SW480 (cell line): ENCODE results near the gene BCAS3.

Experiments used
- DNase-seq: peaks from one replicate; pipeline ENCODE4 v3.0.0-alpha.2; 2016; ENCODE audit warnings: low spot score

The BCAS3 gene

DNA sequence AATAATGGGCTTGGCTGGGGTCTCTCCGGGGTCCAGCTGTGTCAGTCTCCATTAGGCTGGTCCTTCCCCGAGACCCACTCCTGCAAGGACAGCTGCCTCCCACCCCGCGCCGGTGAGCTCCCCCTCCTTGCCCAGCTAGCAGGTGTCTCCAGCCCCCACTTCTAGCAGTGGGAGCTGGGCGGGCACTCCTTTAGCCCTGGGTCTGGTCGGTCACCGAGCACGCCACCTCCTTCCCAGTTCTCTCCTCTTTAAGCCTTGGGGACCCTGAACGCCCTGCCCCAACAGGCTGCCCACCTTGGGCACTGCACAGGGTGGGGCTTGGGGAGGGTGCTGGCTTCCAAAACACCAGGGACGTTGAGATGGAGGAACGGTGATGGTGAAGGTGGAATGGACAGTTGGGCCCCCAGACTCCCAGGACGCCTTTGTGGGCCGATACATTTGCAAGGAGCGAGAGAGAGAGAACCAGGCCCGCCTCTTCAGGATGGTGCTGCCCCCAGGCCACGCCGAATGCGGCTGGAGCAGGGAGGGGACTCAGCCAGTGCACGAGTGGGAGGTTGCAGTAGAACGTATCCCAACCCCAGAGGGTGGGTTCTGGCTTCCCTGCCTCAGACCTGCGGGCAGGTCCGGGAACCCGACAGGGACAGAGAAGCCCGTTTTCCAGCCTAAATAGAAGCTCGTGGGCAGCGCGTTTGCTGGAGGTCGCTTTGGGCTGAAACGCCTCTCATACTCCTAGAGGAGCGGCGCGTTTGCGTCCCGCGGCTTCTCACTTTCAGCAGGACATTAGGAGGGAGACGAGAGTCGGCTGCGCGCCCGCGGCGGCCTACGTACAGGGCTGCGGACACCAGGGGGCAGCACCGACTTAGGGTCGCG is 732.7 kb downstream of the BCAS3 start:
- DNase-seq, result no peak

DNA sequence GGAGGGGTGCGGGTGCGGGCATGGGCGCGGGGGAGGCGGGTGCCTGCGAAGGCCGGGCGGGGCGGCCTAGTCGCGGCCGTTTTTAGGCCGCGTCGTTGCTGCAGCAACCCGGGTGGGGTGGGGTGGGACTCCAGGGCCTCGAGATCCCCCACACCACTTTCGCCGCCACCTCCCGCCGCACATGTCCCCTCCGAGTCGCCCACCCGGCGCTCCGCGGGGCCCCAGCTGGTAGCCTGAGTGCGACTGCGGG is 733.3 kb downstream of the BCAS3 start:
- no peak for DNase-seq

DNA sequence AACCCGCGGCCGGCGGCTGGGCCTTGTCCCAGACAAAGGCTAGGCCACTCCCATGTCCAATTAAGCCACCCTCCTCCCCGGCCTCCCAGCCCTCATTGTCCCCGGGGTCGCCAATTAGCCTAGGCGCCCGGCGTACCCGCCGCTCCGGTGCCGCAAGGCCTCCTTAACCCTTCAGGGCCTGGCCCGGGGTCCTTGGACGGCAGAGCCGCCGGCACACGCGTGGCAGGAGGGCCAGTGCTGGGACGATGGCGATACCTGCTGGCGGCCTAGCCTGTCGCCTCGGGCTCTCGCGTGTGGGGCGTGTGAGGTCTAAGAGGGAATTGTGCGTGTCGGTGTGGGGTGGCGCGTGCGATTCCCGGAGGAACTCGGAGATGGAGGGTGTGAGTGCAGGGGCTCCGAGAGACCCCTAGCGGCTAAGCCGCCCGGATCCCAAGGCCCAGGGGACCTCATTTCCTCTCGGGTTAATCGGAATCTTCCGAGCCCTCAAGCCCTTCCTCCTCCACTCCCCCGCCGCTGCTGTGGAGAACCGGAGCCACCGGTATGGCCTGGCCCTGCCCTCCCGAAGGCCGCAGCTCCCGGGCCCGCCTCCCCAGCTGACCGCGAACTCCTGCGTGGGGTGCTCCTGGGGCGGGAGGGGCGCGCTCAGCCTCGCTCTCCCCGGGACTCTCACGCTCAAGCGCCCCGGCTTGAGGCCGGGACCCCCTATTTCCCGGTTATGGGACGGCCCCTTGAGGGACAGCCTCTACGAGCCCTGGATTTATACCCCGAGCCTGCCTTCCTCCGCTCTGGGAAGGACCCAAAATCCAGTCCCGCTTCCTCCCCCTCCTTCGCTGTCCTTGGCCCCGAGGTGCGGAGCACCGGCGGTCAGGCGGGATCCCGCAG is 733.9 kb downstream of the BCAS3 start:
- DNase-seq, result peak; percentile 71

DNA sequence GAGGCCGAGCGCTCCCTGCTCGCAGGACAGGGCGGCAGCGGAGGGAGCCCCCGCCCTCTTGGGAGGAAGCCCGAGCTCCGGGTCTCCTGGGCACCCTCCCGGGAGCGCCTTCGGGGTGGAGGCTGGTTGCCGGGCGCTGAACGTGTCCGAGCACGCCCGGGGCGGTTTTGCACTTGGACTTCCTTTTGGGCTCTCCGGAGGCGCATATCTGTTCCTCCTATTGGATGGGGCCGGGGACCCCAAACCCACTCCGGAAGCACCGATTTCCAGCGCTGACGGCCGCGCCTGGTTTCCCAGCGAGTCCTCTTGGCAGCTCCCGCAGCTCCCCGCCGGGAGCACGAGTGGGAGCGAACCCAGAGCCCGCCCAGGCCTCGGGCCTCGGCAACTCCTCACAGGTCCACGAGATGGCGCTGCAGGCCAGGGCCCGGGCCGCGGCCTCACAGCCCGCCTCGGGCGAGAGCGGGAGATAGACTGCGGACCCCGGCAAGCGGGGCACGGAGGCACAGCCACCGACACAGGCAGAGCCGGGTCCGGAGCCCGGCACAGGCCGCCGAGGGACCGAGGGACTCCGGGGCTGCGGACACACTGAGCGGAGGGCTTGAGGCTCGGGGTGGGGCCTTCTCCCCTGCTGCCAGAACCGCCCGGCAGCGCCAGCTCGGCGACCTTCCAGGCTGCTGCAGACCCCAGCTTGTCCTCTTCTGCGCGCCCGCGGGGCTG is 734.6 kb downstream of the BCAS3 start:
- peak; percentile 81 for DNase-seq

DNA sequence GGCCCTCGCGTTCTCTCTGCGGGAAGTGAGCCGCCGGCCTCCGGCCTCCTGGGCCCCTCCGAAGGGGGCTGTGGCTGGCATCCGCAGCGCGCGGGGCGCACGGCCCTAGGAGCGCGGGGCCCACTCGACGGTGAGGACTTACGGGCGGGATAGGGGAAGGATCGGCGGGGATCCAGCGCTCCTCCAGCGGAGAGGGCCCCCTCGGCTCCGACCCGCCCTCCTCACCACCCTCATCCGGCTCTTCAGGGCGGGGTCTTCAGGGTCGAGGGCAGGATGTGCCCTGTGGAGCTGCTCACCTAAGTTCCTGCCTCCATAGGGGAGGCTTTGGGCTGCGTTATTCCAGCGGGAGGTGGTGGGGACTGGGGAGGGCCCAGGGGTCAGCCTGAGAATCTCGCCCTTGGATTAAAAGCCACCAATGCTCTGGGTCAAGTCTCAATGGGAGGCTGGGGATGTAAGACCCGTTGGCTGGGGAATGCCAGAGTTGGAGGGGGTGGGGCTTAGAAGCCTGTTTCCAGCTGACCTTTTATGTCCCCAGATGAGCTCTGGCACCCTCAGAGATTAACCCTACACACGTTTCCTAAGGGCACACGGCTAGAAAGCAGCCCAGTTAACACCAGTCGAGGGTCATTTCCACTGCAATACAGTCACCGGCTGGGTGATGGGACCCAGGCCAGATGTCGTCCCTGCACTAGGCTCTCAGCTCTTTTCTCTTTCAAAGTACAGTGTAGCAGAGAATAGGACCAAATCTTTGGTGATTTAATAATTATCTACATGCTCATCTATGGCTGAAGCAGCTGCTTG is 735.4 kb downstream of the BCAS3 start:
- DNase-seq, result peak; percentile 8

DNA sequence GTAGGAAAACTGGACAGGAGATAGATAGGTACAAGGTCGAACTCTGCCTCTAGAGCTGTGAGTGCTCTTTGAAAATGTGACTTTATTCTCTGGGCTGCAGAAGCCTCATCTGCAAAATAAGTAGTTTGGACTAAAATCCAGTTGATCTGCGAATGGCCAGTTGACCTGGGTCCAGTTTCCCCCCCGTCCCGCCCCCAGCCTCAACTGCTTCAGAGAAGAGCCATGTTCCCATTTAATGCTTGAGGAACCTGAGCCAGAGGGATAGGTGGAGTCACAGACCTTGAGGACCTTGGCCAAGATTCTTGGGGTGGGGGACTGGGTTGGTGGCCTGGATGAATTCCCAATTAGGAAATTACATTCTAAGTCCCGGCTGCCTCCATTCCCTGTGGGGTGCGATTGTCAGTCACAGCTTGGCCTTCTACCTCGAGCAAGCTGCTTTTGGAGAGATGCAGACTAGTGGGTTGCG is 736.0 kb downstream of the BCAS3 start:
- DNase-seq, result no peak

DNA sequence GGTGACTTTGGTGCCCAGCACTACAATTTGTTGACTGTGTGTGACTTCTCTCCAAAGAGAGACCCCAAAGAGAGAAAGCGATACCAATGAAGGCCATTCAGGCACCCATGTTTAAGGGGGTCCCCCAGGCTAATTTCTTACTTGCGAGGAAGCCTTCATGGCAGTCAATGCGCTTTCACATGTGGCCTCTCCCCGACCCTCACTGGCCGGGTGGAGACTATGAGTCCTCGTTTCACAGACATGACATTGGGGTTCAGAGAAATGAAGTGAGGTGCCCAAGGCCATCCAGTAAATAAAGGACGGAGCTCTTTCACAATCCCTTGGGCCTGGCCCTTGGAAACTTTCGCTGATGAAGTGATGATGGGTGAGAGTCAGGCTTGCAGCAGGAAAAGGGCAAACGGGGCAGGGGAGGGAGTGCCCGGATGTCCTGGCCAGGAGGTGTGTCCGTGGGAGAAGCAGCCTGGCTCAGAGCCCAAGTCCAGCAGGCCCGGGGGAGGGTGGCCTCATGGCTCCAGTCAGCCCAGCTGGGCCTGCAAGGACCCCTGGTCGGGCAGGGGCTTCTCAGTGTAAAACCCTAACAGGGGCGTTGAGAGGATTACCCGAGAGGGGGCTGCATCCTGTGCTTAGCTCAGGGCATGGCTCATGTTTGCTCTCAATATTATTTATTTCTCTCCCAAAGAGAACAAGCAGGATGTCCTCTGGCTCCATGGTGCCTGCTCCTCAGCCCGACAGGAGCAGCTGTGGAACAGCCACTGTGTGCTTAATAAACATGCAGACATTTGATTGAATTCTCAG is 736.7 kb downstream of the BCAS3 start:
- DNase-seq, result no peak

DNA sequence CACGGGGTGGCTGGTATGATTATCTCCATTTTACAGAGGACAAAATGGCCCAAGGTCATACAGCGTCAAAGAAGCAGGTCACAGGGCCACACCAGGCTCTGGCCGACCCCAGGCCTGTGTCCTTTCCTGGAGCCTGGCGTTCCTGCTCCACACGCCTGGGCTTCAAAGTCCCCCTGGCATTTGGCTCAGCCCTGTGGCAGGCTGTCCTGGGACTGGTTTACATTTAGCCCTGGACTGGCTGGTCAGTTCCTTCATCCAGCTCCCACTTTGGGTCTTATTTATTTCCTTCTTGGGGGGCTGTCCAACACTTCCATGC is 737.2 kb downstream of the BCAS3 start:
- no peak for DNase-seq

DNA sequence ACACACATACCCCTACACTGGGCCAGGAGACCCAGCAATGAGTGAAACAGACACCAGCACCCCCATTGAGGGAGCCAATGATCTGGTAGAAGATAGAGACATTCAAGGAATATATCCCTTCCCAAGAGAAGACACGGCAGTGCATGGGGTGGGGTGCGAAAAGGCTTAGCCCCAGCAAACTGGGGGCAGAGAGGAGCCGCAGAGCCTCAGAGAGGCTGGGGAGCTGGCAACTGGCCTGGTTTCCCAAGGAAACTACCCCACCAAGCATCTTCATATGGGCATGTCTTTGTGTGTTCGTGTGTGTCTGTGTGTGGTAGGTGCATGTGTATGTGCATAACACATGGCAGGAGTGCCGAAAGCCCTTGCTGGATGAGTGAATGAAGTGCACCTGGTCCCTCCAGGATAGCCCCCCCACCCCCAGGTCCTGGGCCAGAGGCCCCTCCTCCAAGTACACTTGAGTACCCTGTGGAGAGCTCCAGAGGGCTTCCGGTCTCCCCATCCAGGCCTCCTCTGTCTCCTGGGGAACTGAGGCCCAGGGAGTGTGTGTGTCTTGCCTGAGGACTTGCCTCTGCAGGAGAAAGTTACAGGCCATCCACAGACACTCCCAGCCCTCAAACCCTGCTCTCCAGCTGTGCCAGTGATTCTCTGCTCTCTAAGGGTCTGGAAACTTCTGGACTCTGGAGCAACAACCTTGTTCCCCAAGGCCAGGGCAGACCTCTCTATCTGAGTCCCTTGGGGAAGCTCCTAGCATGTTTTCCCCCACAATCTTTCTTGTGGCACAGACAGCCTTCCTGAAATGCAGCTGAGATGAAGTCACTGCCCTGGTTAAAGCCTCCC is 737.9 kb downstream of the BCAS3 start:
- no peak for DNase-seq

DNA sequence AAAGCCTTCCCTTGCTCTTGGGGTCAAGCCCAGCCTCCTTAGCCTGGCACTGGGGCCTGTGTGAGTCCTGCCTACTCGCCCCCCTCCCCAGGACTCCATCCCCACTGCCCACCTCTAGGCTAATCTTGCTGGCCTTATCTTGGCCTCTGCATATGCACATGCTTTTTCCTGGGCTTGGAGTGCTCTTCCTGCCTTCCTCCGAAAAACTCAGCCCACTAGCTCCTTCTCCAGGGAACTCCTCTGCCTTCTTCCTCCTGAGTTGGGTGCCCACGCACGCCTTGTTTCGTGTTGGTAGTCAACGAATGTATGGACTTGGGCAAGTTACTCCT is 738.5 kb downstream of the BCAS3 start:
- DNase-seq, result no peak

DNA sequence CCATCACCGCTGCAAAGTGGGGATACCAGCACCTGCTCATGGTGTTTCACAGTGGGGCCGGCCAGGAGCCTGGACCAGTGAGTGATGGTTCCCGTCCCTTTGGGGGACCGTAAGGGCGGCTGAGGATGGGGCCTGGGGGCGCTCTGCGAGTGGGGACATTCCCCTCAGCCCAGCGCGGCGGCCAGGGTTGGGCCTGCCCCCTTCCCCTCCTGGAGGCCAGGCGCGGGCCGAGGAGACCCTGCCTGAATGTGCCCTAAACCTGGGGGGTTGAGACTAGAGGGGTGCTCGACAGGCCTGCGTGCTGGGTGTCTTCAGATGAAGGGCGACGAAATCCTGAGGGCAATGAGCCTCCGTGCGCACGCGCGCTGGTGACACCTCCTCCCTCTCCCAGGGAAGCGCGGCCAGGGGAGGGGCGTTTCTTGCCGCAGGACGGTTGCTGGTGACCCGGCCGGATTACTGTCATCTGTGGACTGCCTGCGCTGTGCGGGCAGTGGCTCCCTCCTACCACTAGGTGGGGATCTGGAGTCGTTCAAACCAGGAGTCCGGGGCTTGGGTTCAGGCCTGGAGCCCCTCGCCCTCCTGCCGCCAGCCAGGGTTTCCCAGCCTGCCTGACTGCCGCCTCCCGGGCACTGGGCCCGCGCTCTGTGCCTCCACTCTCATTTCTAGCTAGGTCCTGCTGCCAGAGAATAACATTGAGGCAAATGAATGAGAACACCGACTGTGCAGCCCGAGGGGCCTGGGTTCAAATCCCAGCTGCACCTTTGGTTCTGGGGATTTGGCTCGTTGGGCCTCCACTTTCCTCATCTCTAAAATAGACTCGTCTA is 739.1 kb downstream of the BCAS3 start:
- peak; percentile 85 for DNase-seq

DNA sequence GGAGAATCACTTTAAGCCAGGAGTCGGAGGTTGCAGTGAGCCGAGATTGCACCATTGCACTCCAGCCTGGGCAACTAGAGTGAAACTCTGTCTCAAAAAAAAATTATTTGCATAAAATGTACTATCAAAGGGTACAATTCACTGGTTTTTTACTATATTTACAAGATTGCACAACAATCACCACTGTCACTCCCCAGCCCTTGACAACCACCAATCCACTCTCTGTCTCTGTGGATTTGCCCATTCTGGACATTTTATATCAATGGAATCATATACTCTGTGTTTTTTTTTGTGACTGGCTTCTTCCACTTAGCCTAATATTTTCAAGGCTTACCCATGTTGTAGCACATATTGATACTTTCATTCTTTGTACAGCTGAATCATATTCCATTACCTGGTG is 740.8 kb downstream of the BCAS3 start:
- DNase-seq, result no peak

DNA sequence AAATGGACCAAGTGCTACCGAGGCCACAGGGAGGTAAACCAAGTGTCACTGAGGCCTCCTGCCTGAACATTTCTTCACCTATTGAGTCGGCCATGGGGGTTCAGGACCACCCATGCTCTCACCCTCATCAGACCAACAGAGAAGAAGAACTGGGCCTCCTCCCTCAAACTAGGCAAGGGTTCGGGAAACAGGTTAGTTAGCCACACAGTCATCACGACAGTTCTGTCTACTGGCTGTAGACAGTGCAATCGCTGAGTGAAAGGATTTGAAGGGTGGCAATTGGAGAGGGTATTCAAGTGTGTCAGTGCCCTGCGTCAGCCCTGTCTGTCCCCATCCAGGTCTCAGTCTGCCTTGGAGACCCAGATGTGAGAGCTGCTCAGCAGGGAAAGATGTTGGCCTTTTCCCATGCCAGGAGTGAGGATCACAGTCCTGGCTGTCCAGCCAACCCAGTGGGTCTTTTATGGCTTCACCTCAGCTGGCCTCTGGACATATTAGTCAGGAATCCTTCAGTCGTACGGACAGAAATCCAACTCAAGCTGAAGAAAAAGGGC is 741.9 kb downstream of the BCAS3 start:
- DNase-seq, result no peak

DNA sequence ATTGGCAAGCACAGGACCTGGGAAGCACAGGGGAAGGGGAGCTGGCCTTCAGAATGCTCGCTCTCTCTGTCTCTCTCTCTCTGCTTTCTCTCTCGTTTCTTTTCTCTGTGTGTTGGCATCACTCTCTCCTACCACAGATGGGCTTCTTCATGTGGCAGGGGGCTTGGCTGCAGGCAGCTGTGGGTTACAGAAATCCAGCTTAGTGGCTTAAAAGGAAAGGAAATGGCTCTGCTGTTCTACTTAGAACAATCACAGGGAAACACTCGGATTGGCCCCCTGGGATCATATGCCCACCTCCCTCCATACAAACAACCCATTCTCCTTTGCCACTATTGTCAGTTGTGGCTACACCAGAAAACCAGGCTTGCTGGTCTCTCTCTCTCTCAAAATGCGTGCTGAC is 742.4 kb downstream of the BCAS3 start:
- no peak for DNase-seq

DNA sequence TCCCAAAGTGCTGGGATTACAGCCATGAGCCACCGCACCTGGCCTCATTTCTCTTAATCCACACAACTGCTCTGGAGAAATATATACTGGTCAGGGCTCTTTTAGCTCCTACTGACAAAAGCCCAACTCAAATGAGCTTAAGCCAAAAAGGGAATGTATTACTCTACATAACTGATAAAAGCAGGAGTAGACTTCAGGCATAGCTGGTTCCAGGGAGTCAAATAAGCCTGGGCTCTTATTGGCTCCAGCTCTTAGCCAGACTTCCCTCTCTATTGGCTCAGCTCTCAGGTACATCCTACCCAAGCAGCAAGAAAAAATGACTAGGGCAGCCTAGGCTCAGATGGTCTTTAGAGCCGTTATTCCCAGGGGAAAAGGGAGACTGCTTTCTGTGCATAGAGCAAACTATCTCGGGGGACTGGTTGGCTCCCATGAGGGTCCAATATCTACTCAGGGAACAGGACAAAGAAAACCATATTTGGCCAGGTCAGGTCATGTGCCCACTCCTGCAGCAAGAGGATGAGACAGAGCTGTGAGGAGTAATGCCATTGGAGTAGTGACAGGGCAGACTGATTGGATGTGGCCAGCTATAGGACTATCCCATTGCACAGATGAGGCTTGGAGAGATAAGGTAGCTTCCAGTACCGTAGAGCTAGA is 743.2 kb downstream of the BCAS3 start:
- no peak for DNase-seq

DNA sequence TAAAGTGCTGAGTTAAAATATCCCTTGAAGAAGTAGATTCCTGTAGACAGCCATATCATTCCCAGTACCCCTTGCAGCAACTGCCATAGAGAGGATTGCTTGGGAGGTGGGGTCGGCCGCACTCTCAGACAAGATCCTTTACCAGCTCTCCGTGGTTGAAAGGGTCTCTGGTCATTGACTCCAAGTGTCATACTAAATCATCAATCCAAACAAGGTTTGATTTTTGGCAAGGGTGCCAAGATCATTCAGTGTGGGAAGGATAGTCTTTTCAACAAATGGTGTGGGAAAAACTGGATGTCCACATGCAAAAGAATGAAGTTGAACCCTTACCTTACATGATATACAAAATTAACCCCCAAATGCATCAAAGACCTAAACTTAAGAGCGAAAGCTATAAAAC is 743.8 kb downstream of the BCAS3 start:
- no peak for DNase-seq

DNA sequence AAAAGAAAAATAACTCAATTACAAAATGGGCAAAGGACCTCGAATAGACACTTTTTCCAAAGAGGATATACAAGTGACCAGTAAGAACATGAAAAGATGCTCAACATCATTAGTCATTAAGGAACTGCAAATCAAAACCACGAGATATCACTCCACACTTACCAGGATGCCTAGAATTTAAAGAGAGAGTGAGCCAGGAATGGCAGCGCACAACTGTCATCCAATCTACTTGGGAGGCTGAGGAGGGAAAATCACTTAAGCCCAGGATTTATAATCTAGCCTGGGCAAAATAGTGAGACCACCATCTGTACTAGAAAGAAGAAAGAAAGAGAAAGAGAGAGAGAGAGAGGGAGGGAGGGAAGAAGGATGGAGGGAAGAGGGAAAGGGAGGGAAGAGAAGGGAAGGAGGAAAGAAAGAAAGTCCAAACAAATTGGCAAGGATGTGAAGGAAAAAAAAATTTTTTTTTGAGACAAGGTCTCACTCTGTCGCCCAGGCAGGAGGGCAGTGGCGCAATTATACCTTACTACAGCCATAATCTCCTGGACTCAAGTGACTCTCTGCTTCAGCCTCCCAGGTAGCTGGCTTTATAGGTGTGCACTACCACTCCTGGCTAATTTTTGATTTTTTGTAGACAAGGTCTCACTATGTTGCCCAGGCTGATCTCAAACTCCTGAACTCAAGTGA is 744.6 kb downstream of the BCAS3 start:
- DNase-seq, result no peak

DNA sequence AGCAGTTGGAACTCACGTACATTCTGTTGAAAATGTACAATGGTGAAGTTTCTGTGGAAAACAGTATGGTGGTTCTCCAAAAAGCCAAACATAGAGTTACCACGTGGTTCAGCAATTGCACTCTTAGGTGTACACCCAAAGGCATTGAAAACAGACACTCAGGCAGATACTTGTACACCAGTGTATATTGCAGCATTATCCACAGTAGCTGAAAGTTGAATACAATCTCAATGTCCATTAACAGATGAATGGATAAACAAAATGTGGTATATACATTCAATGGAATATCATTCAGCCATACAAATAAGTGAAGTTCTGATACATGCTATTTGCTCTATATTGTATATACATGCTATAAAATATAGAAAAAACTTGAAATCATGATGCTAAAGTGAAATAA is 745.2 kb downstream of the BCAS3 start:
- no peak for DNase-seq
